ENCODE measurements around the gene BTBD9. TPM values are rescaled to one million over a fixed set of nuclear protein-coding genes. Genes with fewer than 3 reads are reported as not detected.

BTBD9 gene
- total RNA-seq, 1 experiment from 2014 or later, result 8.9 TPM

- Histone ChIP-seq H3K9me3 (ENCODE audit: control insufficient read depth, low read depth, low read length) (no peaks in the 10 kb centered on the region), H4K5ac (ENCODE audit: insufficient read length, low read depth, low read length) (no peak overlapping the region), H3K23me2 (ENCODE audit: insufficient read length, low read depth, low read length, poor library complexity, severe bottlenecking) (no peaks in the 10 kb centered on the region), H3K27me3 (ENCODE audit: insufficient read depth, low read length) (no peaks in the 10 kb centered on the region), H2BK20ac (ENCODE audit: low read depth, low read length, poor library complexity, severe bottlenecking) (no peak overlapping the region), H2BK5ac (ENCODE audit: insufficient read length, low read length) (no peak overlapping the region), H3K4ac (ENCODE audit: low read depth, low read length) (no peak overlapping the region), H3T11ph (ENCODE audit: low read length) (no peak overlapping the region), H2BK12ac (ENCODE audit: insufficient read length, low read depth, low read length) (no peak overlapping the region), H2BK15ac (ENCODE audit: low read depth, low read length) (no peak overlapping the region), H4K8ac (replicated peaks; ENCODE audit: insufficient read length, low read depth, low read length) (no peak overlapping the region), H2AFZ (ENCODE audit: low read length) (no peak overlapping the region), H3K56ac (ENCODE audit: insufficient read length, low read depth, low read length) (no peak overlapping the region), H3K79me2 (ENCODE audit: insufficient read depth, low read length) (no peaks in the 10 kb centered on the region), H3K23ac (ENCODE audit: insufficient read length, low read depth, low read length) (no peak overlapping the region), H4K20me1 (ENCODE audit: control insufficient read depth, insufficient read depth, insufficient read length) (no peaks in the 10 kb centered on the region), H2BK120ac (ENCODE audit: low read depth, low read length, poor library complexity, severe bottlenecking) (no peak overlapping the region), H3K4me1 (ENCODE audit: insufficient read depth, low read length) (no peaks in the 10 kb centered on the region), H3K79me1 (ENCODE audit: insufficient read depth, low read depth, low read length, poor library complexity, severe bottlenecking) (no peaks in the 10 kb centered on the region), H2AK5ac (ENCODE audit: insufficient read length, low read length) (no peak overlapping the region), H3K27ac (ENCODE audit: insufficient read length, low read depth, low read length) (no peak overlapping the region), H4K91ac (ENCODE audit: insufficient read length, low read depth, low read length) (no peak overlapping the region), H3K14ac (ENCODE audit: insufficient read depth, low read length) (no peak overlapping the region), H3K18ac (ENCODE audit: insufficient read length, low read depth, low read length) (no peak overlapping the region), H3K4me2 (ENCODE audit: insufficient read depth, insufficient read length, low read length) (no peak overlapping the region), H3K9ac (ENCODE audit: extremely low read depth, insufficient read length, low read length) (no peak overlapping the region)
- peaks cover 8 to 9% of the 10 kb centered on the region in 2 experiments for H3K4me1 Mint-ChIP-seq
- H3K27me3 Mint-ChIP-seq (ENCODE audit: low read depth), result no peaks in the 10 kb centered on the region
- no peak for DNase-seq
- no peak overlapping the region for H3K4me3 Mint-ChIP-seq
- TF ChIP-seq CTCF (conservative IDR thresholded peaks at IDR 0.05), result no peak
- H3K27ac Mint-ChIP-seq, result no peak overlapping the region; a peak in 1 of 7 replicates
- peaks cover 0 to 1% (median 0%) of the 10 kb centered on the region in 3 experiments; a peak in 1 of 7 replicates for H3K36me3 Mint-ChIP-seq (ENCODE audit: insufficient read depth in 1 of 3, low read depth in 3 of 3)
- WGBS (ENCODE audit: extremely low coverage, insufficient read length, low lambda C conversion rate), result no CpG with 5 or more reads among the region's 4 CpGs
- no peaks in the 10 kb centered on the region for H3K9me3 Mint-ChIP-seq
Measured at GRCh38 chr6:38564301-38564700, 75.4 kb downstream of the BTBD9 start.

All from H9 (cell line).